GM18520 (cell line): ENCODE results near the gene PSMD8.
"Not testable (repeated sequence)": the region's sequence is repeated elsewhere in the genome, so short reads cannot be mapped to it uniquely, and the experiment has no call there.

Experiments used
- ATAC-seq: cut with Tn5 transposase; IDR thresholded peaks from one replicate; pipeline ENCODE4 v1.9.1; 2021; ENCODE audit not compliant: unreplicated experiment

The PSMD8 gene

DNA sequence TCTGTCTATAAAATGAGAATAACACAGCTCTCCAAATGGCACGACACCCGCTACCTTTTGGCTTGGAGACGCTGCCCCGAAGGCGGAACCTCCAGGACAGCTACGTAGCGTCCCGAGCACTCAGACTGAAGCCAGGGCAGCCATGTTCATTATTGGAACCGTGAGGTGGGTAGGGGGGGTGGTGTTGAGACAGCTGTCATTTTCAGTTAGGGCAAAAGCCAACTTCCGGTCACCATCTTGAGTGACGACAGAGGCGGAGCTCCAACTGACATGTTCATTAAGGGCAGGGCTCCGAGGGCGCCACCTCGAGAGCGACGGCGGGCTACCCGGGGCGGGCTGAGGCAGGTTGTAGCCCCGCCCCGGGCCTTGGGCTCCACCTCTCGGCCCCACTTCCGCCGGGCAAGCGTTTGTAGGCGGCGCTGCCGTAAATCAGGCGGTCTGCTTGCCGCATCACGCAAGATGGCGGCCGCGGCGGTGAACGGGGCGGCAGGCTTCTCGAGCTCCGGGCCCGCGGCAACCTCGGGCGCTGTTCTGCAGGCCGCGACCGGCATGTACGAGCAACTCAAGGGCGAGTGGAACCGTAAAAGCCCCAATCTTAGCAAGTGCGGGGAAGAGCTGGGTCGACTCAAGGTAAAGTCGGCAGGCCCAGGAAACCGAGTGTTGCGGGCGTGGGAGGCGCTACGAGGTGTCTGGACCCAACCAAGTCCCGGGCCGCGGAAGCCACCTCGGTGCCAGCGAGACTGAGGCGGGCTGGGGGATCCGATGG is at the start of gene PSMD8:
Gene PSMD8 (plus strand): TSS at position 240 of the 766 bp plus-strand sequence. CDS start 31 bp downstream, at position 271.
- ATAC-seq, result peak; percentile 96

- ATAC-seq, result no peak
Measured at GRCh38 chr19:38326591-38326990, 47.8 kb upstream of the PSMD8 start.

GRCh38 chr19:38329651-38330050 is 44.7 kb upstream of the PSMD8 start:
- ATAC-seq, result no peak

- ATAC-seq, result no peak
Measured at GRCh38 chr19:38331728-38332127, 42.6 kb upstream of the PSMD8 start.

DNA sequence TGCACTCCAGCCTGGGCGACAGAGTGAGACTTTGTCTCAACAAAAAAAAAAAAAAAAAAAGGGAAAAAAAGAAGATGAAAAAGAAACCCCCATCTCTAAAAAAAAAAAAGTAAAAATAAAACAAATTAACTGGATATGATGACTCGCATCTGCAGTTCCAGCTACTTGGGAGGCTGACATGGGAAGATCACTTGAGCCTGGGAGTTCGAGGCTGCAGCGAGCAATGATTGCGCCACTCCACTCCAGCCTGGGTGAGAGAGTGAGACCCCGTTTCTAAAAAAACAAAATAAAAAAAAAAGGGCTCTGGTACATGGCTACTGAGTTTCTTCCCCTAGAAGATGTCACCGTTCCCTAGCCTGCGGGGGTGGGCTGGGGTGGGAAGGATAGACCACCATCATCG is 41.1 kb upstream of the PSMD8 start:
- ATAC-seq, result no peak

DNA sequence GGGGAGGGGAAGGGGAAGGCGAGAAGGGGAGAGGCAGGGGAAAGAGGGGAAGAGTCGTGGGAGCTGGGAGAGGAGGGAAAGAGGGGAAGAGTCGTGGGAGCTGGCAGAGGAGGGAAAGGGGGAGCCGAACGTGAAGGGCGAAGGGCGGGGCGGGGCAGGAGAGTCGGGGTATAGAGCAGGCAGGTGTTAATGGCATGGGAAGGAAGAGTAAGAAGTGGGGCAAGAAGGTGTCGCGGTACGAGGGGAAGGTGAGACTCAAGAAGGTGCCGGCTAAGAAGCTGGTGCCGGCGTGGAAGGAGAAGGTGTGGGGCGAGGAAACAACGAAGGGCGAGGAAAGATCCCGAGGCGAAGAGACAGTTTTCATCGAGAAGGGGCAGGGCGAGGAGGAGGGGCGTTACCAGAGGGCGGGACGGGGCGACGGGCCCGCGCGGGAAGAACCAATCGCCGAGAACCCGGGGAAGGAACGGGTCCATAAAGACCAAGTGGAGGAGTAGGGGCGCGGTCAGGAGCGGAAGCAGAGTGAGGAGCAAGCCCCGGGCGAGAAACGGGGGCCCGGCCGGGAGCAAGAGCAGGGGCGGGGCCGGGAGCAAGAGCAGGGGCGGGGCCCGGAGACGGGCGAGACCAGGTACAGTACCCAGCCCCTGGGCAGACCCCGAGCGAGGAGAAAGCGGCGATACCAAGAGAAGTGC is 38.3 kb upstream of the PSMD8 start:
- peak; percentile 63 for ATAC-seq

GRCh38 chr19:38336638-38337359 is 37.6 kb upstream of the PSMD8 start:
- peak; percentile 25 for ATAC-seq

- ATAC-seq, result no peak
Measured at GRCh38 chr19:38337360-38337653, 37.1 kb upstream of the PSMD8 start.

- ATAC-seq, result not testable (repeated sequence)
Measured at GRCh38 chr19:38339011-38339410, 35.4 kb upstream of the PSMD8 start.

GRCh38 chr19:38340927-38341326 is 33.4 kb upstream of the PSMD8 start:
- no peak for ATAC-seq

DNA sequence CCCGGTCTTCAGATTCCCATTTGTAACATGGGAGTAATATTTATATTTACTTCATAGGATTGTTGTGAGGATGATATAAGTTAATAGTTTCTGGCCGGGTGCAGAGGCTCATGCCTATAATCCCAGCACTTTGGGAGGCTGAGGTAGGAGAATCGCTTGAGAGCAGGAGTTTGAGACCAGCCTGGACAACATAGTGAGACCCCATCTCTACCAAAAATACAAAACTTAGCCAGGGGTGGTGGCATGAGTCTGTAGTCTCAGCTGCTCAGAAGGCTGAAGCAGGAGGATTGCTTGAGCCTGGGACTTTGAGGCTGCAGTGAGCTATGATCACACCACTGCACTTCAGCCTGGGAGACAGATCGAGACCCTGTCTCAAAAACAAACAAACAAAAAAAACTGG is 27.5 kb upstream of the PSMD8 start:
- no peak for ATAC-seq

GRCh38 chr19:38350883-38351282 is 23.5 kb upstream of the PSMD8 start:
- ATAC-seq, result no peak

- no peak for ATAC-seq
Measured at GRCh38 chr19:38351865-38352395, 22.4 kb upstream of the PSMD8 start.

- no peak for ATAC-seq
Measured at GRCh38 chr19:38352611-38353010, 21.8 kb upstream of the PSMD8 start.

- ATAC-seq, result no peak
Measured at GRCh38 chr19:38355728-38356725, 18.3 kb upstream of the PSMD8 start.

GRCh38 chr19:38358071-38358470 is 16.3 kb upstream of the PSMD8 start:
- ATAC-seq, result no peak

DNA sequence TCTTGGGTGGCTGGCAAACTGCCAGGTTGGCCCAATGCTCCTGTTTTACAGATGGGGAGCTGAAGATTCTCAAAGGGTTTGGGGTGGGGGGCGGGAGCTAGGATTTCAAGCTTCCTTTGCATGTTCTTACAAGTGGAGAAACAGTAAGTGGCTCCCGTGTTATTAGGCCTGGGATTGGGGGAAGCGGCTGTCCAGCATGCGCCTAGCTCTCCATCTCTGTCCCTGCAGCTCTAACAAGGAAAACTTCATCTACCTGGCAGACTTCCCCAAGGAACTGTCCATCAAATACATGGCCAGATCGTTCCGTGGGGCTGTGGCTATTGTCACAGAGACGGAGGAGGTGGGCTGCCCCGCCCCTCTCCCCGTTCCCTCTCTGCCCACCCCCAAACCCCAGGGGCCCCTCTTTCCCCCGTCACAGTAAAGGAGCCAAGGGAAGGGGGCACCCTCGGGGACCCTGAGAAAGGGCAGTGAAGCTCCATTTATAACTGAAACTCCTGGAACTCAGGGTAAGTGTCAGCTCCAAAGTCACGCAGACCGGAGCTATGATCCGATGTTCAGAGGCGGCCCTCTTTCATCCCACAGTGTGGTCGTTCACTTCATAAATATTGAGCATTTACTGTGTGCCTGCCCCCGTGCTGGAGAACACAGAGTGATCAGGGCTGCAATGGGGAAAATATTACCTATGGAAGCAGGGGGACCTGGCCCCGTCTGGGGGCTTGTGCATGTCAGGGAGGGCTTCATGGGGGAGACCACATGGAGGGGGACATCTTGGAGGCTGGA is 14.9 kb upstream of the PSMD8 start:
- no peak for ATAC-seq

DNA sequence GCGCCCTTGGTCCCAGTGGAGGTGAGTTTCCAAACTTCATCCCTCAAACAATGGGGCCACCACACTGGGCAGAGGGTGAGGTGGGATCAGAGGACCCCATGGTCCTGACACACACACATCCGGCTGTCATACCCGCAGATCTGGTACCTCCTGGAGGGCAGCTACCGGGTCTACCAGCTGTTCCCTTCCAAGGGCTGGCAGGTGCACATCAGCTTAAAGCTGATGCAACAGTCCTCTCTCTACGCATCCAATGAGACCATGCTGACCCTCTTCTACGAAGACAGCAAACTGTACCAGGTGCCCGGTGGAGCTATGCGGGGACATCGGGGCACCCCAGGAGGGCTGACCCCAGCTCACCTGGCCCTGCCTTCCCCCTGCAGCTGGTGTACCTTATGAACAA is 14.0 kb upstream of the PSMD8 start:
- ATAC-seq, result no peak

GRCh38 chr19:38360839-38361631 is 13.3 kb upstream of the PSMD8 start:
- ATAC-seq, result no peak
